ENCODE data around the gene LAMTOR3.

DNA sequence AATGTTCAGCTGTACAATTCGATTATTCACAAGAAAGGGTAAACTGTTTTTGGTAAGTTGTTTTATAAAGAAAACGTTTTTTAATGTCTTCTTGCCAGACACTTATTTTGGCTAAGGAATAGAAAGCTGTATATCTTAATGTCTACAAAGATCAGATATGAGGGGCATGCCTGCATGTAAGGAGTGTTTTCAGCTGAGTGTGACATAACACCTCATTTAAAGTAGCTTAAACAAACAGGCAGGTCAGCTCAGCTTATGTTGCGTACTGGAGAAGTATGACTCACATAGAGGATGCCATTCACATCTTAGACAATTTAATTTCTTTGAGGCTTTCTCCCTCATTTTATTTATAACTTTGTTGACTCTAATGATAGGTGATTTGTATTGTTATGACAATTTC, 30.4 kb downstream of the LAMTOR3 start:
- TF ChIP-seq EZH2 (IDR thresholded peaks at IDR 0.05; ENCODE audit: borderline replicate concordance, low read depth, low read length) (no peak), BHLHE40 (IDR thresholded peaks at IDR 0.05; ENCODE audit: low read length) (no peak), ZC3H4 (CRISPR knock-in tag; IDR thresholded peaks at IDR 0.05; ENCODE audit: borderline replicate concordance) (no peak), SREBF2 (CRISPR knock-in tag; IDR thresholded peaks at IDR 0.05) (no peak), ZNF274 (IDR thresholded peaks at IDR 0.05; ENCODE audit: borderline replicate concordance, low read depth, low read length) (no peak), NFRKB (IDR thresholded peaks at IDR 0.05; ENCODE audit: low read depth) (no peak), POLR3G (IDR thresholded peaks at IDR 0.05; ENCODE audit: extremely low read depth, insufficient read length, insufficient replicate concordance) (no peak), TBL1XR1 (IDR thresholded peaks at IDR 0.05; ENCODE audit: low read length in 2 of 2) (0 out of 4 replicates have a peak, but pooled peaks of 1 of the 2 experiments have one; percentile 27), ATF4 (CRISPR knock-in tag; IDR thresholded peaks at IDR 0.05) (no peak)
- TF ChIP-seq, protein P1, sequence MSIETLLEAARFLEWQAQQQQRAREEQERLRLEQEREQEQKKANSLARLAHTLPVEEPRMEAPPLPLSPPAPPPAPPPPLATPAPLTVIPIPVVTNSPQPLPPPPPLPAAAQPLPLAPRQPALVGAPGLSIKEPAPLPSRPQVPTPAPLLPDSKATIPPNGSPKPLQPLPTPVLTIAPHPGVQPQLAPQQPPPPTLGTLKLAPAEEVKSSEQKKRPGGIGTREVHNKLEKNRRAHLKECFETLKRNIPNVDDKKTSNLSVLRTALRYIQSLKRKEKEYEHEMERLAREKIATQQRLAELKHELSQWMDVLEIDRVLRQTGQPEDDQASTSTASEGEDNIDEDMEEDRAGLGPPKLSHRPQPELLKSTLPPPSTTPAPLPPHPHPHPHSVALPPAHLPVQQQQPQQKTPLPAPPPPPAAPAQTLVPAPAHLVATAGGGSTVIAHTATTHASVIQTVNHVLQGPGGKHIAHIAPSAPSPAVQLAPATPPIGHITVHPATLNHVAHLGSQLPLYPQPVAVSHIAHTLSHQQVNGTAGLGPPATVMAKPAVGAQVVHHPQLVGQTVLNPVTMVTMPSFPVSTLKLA (conservative IDR thresholded peaks at IDR 0.05) = no peak
- TF ChIP-seq, protein P2, sequence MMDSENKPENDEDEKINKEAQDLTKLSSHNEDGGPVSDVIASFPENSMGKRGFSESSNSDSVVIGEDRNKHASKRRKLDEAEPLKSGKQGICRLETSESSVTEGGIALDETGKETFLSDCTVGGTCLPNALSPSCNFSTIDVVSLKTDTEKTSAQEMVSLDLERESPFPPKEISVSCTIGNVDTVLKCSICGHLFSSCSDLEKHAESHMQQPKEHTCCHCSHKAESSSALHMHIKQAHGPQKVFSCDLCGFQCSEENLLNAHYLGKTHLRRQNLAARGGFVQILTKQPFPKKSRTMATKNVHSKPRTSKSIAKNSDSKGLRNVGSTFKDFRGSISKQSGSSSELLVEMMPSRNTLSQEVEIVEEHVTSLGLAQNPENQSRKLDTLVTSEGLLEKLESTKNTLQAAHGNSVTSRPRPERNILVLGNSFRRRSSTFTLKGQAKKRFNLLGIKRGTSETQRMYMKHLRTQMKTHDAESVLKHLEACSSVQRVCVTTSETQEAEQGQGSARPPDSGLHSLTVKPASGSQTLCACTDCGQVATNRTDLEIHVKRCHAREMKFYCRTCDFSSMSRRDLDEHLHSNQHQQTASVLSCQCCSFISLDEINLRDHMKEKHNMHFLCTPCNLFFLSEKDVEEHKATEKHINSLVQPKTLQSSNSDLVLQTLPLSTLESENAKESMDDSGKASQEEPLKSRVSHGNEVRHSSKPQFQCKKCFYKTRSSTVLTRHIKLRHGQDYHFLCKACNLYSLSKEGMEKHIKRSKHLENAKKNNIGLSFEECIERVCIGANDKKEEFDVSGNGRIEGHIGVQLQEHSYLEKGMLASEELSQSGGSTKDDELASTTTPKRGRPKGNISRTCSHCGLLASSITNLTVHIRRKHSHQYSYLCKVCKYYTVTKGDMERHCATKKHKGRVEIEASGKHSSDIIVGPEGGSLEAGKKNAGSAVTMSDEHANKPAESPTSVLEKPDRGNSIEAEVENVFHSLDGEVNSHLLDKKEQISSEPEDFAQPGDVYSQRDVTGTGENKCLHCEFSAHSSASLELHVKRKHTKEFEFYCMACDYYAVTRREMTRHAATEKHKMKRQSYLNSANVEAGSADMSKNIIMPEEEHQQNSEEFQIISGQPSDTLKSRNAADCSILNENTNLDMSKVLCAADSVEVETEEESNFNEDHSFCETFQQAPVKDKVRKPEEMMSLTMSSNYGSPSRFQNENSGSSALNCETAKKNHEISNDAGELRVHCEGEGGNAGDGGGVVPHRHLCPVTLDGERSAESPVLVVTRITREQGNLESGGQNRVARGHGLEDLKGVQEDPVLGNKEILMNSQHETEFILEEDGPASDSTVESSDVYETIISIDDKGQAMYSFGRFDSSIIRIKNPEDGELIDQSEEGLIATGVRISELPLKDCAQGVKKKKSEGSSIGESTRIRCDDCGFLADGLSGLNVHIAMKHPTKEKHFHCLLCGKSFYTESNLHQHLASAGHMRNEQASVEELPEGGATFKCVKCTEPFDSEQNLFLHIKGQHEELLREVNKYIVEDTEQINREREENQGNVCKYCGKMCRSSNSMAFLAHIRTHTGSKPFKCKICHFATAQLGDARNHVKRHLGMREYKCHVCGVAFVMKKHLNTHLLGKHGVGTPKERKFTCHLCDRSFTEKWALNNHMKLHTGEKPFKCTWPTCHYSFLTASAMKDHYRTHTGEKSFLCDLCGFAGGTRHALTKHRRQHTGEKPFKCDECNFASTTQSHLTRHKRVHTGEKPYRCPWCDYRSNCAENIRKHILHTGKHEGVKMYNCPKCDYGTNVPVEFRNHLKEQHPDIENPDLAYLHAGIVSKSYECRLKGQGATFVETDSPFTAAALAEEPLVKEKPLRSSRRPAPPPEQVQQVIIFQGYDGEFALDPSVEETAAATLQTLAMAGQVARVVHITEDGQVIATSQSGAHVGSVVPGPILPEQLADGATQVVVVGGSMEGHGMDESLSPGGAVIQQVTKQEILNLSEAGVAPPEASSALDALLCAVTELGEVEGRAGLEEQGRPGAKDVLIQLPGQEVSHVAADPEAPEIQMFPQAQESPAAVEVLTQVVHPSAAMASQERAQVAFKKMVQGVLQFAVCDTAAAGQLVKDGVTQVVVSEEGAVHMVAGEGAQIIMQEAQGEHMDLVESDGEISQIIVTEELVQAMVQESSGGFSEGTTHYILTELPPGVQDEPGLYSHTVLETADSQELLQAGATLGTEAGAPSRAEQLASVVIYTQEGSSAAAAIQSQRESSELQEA (IDR thresholded peaks at IDR 0.05; ENCODE audit: low read depth) = no peak
- TF ChIP-seq, protein P3, sequence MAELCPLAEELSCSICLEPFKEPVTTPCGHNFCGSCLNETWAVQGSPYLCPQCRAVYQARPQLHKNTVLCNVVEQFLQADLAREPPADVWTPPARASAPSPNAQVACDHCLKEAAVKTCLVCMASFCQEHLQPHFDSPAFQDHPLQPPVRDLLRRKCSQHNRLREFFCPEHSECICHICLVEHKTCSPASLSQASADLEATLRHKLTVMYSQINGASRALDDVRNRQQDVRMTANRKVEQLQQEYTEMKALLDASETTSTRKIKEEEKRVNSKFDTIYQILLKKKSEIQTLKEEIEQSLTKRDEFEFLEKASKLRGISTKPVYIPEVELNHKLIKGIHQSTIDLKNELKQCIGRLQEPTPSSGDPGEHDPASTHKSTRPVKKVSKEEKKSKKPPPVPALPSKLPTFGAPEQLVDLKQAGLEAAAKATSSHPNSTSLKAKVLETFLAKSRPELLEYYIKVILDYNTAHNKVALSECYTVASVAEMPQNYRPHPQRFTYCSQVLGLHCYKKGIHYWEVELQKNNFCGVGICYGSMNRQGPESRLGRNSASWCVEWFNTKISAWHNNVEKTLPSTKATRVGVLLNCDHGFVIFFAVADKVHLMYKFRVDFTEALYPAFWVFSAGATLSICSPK (IDR thresholded peaks at IDR 0.05; ENCODE audit: borderline replicate concordance) = no peak
- TF ChIP-seq, protein P4, sequence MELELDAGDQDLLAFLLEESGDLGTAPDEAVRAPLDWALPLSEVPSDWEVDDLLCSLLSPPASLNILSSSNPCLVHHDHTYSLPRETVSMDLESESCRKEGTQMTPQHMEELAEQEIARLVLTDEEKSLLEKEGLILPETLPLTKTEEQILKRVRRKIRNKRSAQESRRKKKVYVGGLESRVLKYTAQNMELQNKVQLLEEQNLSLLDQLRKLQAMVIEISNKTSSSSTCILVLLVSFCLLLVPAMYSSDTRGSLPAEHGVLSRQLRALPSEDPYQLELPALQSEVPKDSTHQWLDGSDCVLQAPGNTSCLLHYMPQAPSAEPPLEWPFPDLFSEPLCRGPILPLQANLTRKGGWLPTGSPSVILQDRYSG (tag; conservative IDR thresholded peaks at IDR 0.05; ENCODE audit: low read depth) = no peak
